ENCODE data around the gene TBC1D2B. TPM values are rescaled to one million over a fixed set of nuclear protein-coding genes. Genes with fewer than 3 reads are reported as not detected.

Gene TBC1D2B
- total and polyA plus RNA-seq, 4 donors = 8.4 to 119 (median 22.0) TPM

GRCh38 chr15:78104119-78104479, 26.6 kb upstream of the TBC1D2B start:
- Histone ChIP-seq H3K27me3 (ENCODE audit: control insufficient read depth in 4 of 4, insufficient read depth in 4 of 4, low read length in 3 of 4) (no peaks in the 10 kb centered on the region), H3K9me3 (ENCODE audit: control insufficient read depth in 4 of 4, low read length in 3 of 4) (no peaks in the 10 kb centered on the region), H3K27ac (ENCODE audit: low read depth in 1 of 2, low read length in 2 of 2) (no peak overlapping the region), H3K36me3 (ENCODE audit: control insufficient read depth in 4 of 4, insufficient read depth in 3 of 4, low read depth in 1 of 4, low read length in 3 of 4) (no peaks in the 10 kb centered on the region), H3K4me1 (ENCODE audit: control insufficient read depth in 4 of 4, insufficient read depth in 4 of 4, low read length in 3 of 4) (peaks cover 0 to 3% (median 1%) of the 10 kb centered on the region in 4 donors), H3K4me3 (ENCODE audit: low read depth in 1 of 3, low read length in 3 of 3) (no peak overlapping the region), H3K9ac (ENCODE audit: low read depth in 1 of 2, low read length in 2 of 2) (no peak overlapping the region)
- TF ChIP-seq ZBTB33 (IDR thresholded peaks at IDR 0.05) = no peak
- no peak for TF ChIP-seq NR2F2 (IDR thresholded peaks at IDR 0.05)
- no peak for DNase-seq (ENCODE audit: low spot score)
- 93% methylated on average over 4 of the region's 4 CpGs for WGBS

- H3K9ac ChIP-seq (ENCODE audit: low read depth in 1 of 2, low read length in 2 of 2) = no peak overlapping the region
- H3K4me3 ChIP-seq (ENCODE audit: low read depth in 1 of 3, low read length in 3 of 3) = no peak overlapping the region
- WGBS = 79% methylated on average over 12 of the region's 12 CpGs
- TF ChIP-seq YY1 (IDR thresholded peaks at IDR 0.05) = no peak
- TF ChIP-seq ATF3 (IDR thresholded peaks at IDR 0.05) = no peak
- no peak for TF ChIP-seq MAX (IDR thresholded peaks at IDR 0.05)
- TF ChIP-seq FOXA2 (IDR thresholded peaks at IDR 0.05) = no peak
- TF ChIP-seq HNF4A (conservative IDR thresholded peaks at IDR 0.05) = no peak
- no peak for TF ChIP-seq RAD21 (IDR thresholded peaks at IDR 0.05)
- TF ChIP-seq CTCF (IDR thresholded peaks at IDR 0.05; ENCODE audit: low read depth, low read length, missing input control) = no peak
- TF ChIP-seq RXRA (IDR thresholded peaks at IDR 0.05) = no peak
- no peak for TF ChIP-seq REST (IDR thresholded peaks at IDR 0.05)
- no peak for TF ChIP-seq EGR1 (IDR thresholded peaks at IDR 0.05; ENCODE audit: low read depth in 2 of 2)
- TF ChIP-seq GABPA (IDR thresholded peaks at IDR 0.05 in 1 of 2, conservative IDR thresholded peaks at IDR 0.05 in 1 of 2) = no peak
- TF ChIP-seq JUND (IDR thresholded peaks at IDR 0.05) = no peak
- TF ChIP-seq TAF1 (conservative IDR thresholded peaks at IDR 0.05) = no peak
- H3K36me3 ChIP-seq (ENCODE audit: control insufficient read depth in 4 of 4, insufficient read depth in 3 of 4, low read depth in 1 of 4, low read length in 3 of 4) = no peaks in the 10 kb centered on the region
- no peaks in the 10 kb centered on the region for H3K9me3 ChIP-seq (ENCODE audit: control insufficient read depth in 4 of 4, low read length in 3 of 4)
- H3K27me3 ChIP-seq (ENCODE audit: control insufficient read depth in 4 of 4, insufficient read depth in 4 of 4, low read length in 3 of 4) = no peaks in the 10 kb centered on the region
- no peak overlapping the region for H3K27ac ChIP-seq (ENCODE audit: low read depth in 1 of 2, low read length in 2 of 2)
- DNase-seq (ENCODE audit: low spot score) = no peak
- H3K4me1 ChIP-seq (ENCODE audit: control insufficient read depth in 4 of 4, insufficient read depth in 4 of 4, low read length in 3 of 4) = peaks cover 0 to 3% (median 1%) of the 10 kb centered on the region in 4 donors
These were observed 26.1 kb upstream of the TBC1D2B start for GRCh38 chr15:78103406-78104118.

All from liver (tissue), 9 donors.